Type B pancreatic cell (in vitro differentiated cells): ENCODE results near the gene AAR2. TPM values are rescaled to one million over a fixed set of nuclear protein-coding genes. Genes with fewer than 3 reads are reported as not detected.

Experiments used
- DNase-seq: peaks from one replicate; pipeline ENCODE4 v3.0.0; 2021; ENCODE audit warnings: mixed read lengths; ENCODE audit not compliant: unreplicated experiment; ENCODE audit errors: extremely low spot score
- H3K27ac Mint-ChIP-seq: 2 replicates; pipeline ENCODE4 v1.8.0; 2021; ENCODE audit warnings: mild to moderate bottlenecking, mixed read lengths
- H3K27me3 Mint-ChIP-seq: 2 replicates; pipeline ENCODE4 v1.8.0; 2021; ENCODE audit warnings: mixed read lengths
- H3K36me3 Mint-ChIP-seq: 2 replicates; pipeline ENCODE4 v1.8.0; 2021; ENCODE audit warnings: mixed read lengths
- H3K4me1 Mint-ChIP-seq: one replicate; pipeline ENCODE4 v1.8.0; 2021; ENCODE audit warnings: mixed read lengths; ENCODE audit not compliant: unreplicated experiment
- H3K4me3 Mint-ChIP-seq: 2 replicates; pipeline ENCODE4 v1.8.0; 2021; ENCODE audit warnings: mild to moderate bottlenecking, mixed read lengths
- H3K9me3 Mint-ChIP-seq: 2 replicates; pipeline ENCODE4 v1.8.0; 2021; ENCODE audit warnings: mixed read lengths
- CTCF ChIP-seq: fragments of 200-600 bp; sonication (generic); conservative IDR thresholded peaks from 2 replicates; pipeline ENCODE4 v1.5.0; 2021; ENCODE audit warnings: antibody characterized with exemption, mild to moderate bottlenecking
- total RNA-seq: library from RNA; stranded (reverse); gene quantifications from 2 replicates; pipeline ENCODE4 v1.2.1, GENCODE V29; 2021; ENCODE audit warnings: low replicate concordance

AAR2 gene
- total RNA-seq, 1 donor from 2014 or later = 27.0 TPM

GRCh38 chr20:36219671-36220220, 16.5 kb upstream of the AAR2 start:
- DNase-seq = no peak
- Mint-ChIP-seq H3K4me3 (no peak overlapping the region), H3K36me3 (no peaks in the 10 kb centered on the region), H3K27ac (no peak overlapping the region), H3K4me1 (no peaks in the 10 kb centered on the region), H3K27me3 (no peaks in the 10 kb centered on the region), H3K9me3 (no peaks in the 10 kb centered on the region)
- TF ChIP-seq CTCF = no peak

- H3K36me3 Mint-ChIP-seq = peaks cover 2% of the 10 kb centered on the region
- no peak overlapping the region for H3K27ac Mint-ChIP-seq
- no peak overlapping the region for H3K4me3 Mint-ChIP-seq
- no peaks in the 10 kb centered on the region for H3K4me1 Mint-ChIP-seq
- H3K9me3 Mint-ChIP-seq = no peaks in the 10 kb centered on the region
- no peak for TF ChIP-seq CTCF
- no peak for DNase-seq
- H3K27me3 Mint-ChIP-seq = no peaks in the 10 kb centered on the region
These were observed 10.6 kb upstream of the AAR2 start for GRCh38 chr20:36225666-36226065.

GRCh38 chr20:36228770-36229169, 7.5 kb upstream of the AAR2 start:
- no peak for TF ChIP-seq CTCF
- H3K4me3 Mint-ChIP-seq = no peak overlapping the region

GRCh38 chr20:36230019-36230418, 6.3 kb upstream of the AAR2 start:
- Mint-ChIP-seq H3K36me3 (peaks cover 4% of the 10 kb centered on the region), H3K4me1 (no peaks in the 10 kb centered on the region), H3K27me3 (no peaks in the 10 kb centered on the region), H3K4me3 (no peak overlapping the region), H3K27ac (no peak overlapping the region), H3K9me3 (no peaks in the 10 kb centered on the region)
- DNase-seq = no peak
- no peak for TF ChIP-seq CTCF

More at GRCh38 chr20:36228770-36229169, 7.5 kb upstream of the AAR2 start:
- Mint-ChIP-seq H3K36me3 (peaks cover 4% of the 10 kb centered on the region), H3K27ac (no peak overlapping the region), H3K4me1 (no peaks in the 10 kb centered on the region), H3K9me3 (no peaks in the 10 kb centered on the region), H3K27me3 (no peaks in the 10 kb centered on the region)
- no peak for DNase-seq

GRCh38 chr20:36231331-36231730, 4.9 kb upstream of the AAR2 start:
- H3K36me3 Mint-ChIP-seq = peaks cover 4% of the 10 kb centered on the region
- no peak for DNase-seq
- no peaks in the 10 kb centered on the region for H3K9me3 Mint-ChIP-seq
- H3K4me1 Mint-ChIP-seq = peaks cover 6% of the 10 kb centered on the region
- H3K4me3 Mint-ChIP-seq = no peak overlapping the region
- TF ChIP-seq CTCF = no peak
- H3K27me3 Mint-ChIP-seq = no peaks in the 10 kb centered on the region
- H3K27ac Mint-ChIP-seq = no peak overlapping the region
